Adipose tissue (tissue), 3 donors: ENCODE data around the gene USP4. TPM values are rescaled to one million over a fixed set of nuclear protein-coding genes. Genes with fewer than 3 reads are reported as not detected.
A peak's percentile ranks its signal among the peaks of the same experiment; 100 is the strongest.
"Not testable (repeated sequence)": the region's sequence is repeated elsewhere in the genome, so short reads cannot be mapped to it uniquely, and the experiment has no call there.

ENCODE experiments used
- H3K27ac ChIP-seq: one replicate; pipeline ENCODE4 v1.5.1; 2013; ENCODE audit warnings: low read depth, low read length
- WGBS, 3 donors: extraction: QIAGEN DNeasy Blood & Tissue Kit; methylation state at CpG; one replicate each; pipeline ENCODE4 v1.1.7; 2013; 5-methylcytosine and 5-hydroxymethylcytosine counted together
- polyA plus RNA-seq, 3 donors: library from polyadenylated mRNA; stranded (reverse); fragments of 200-250 nt; gene quantifications; one replicate each; pipeline ENCODE4 v1.2.3, GENCODE V29; 2013
- donor health status: healthy with polysubstance abuse.
- donor health status: Bipolar disorder and iron deficiency.
- donor health status: healthy.

USP4 gene
- polyA plus RNA-seq, 3 donors: 16.5 to 32.1 (median 30.4) TPM

GRCh38 chr3:49352890-49353421, 13.1 kb upstream of the USP4 start:
- no peak overlapping the region for H3K27ac ChIP-seq
- 68 to 84% (median 74%) methylated on average over 5 of the region's 5 CpGs for WGBS, 3 donors

- no peak overlapping the region for H3K27ac ChIP-seq
- WGBS, 3 donors: 51 to 87% (median 54%) methylated on average over 2 of the region's 2 CpGs
Observed at GRCh38 chr3:49352281-49352680, 12.4 kb upstream of the USP4 start.

- WGBS, 3 donors: 7 to 55% (median 17%) methylated on average over 1 of the region's 1 CpG
- H3K27ac ChIP-seq: no peak overlapping the region
Observed at GRCh38 chr3:49351521-49352011, 11.7 kb upstream of the USP4 start.

GRCh38 chr3:49349348-49350114, 9.7 kb upstream of the USP4 start:
- H3K27ac ChIP-seq: no peak overlapping the region
- WGBS, 3 donors: 53 to 69% (median 61%) methylated on average over 3 of the region's 3 CpGs

GRCh38 chr3:49348361-49348760, 8.5 kb upstream of the USP4 start:
- H3K27ac ChIP-seq: not testable (repeated sequence)
- 87 to 97% (median 90%) methylated on average over 12 of the region's 12 CpGs for WGBS, 3 donors

- WGBS, 3 donors: 70 to 83% (median 77%) methylated on average over 6 of the region's 6 CpGs
- H3K27ac ChIP-seq: no peak overlapping the region
Observed at GRCh38 chr3:49346797-49347251, 7.0 kb upstream of the USP4 start.

- WGBS, 3 donors: 65 to 93% (median 76%) methylated on average over 3 of the region's 3 CpGs
- H3K27ac ChIP-seq: no peak overlapping the region
Observed at GRCh38 chr3:49343163-49343562, 3.3 kb upstream of the USP4 start.

GRCh38 chr3:49341996-49342395, 2.1 kb upstream of the USP4 start:
- H3K27ac ChIP-seq: peak overlapping the region; percentile 11
- WGBS, 3 donors: 85 to 91% (median 88%) methylated on average over 6 of the region's 6 CpGs

- 0 to 1% (median 1%) methylated on average over 17 of the region's 17 CpGs for WGBS, 3 donors
- H3K27ac ChIP-seq: no peak overlapping the region
Observed at GRCh38 chr3:49339581-49339940, 292 bp downstream of the USP4 start.

GRCh38 chr3:49333916-49334633, 5.8 kb downstream of the USP4 start:
- no peak overlapping the region for H3K27ac ChIP-seq
- 85 to 93% (median 91%) methylated on average over 5 of the region's 5 CpGs for WGBS, 3 donors

GRCh38 chr3:49333091-49333490, 6.8 kb downstream of the USP4 start:
- no peak overlapping the region for H3K27ac ChIP-seq
- WGBS, 3 donors: 54 to 95% (median 60%) methylated on average over 3 of the region's 3 CpGs

GRCh38 chr3:49329186-49329585, 10.7 kb downstream of the USP4 start:
- WGBS, 3 donors: 87 to 95% (median 93%) methylated on average over 4 of the region's 4 CpGs
- no peak overlapping the region for H3K27ac ChIP-seq

- not testable (repeated sequence) for H3K27ac ChIP-seq
- WGBS, 3 donors: 83 to 88% (median 87%) methylated on average over 2 of the region's 2 CpGs
Observed at GRCh38 chr3:49328350-49328749, 11.5 kb downstream of the USP4 start.

GRCh38 chr3:49327485-49327884, 12.4 kb downstream of the USP4 start:
- WGBS, 3 donors: 78 to 86% (median 82%) methylated on average over 7 of the region's 7 CpGs

GRCh38 chr3:49324768-49325167, 15.1 kb downstream of the USP4 start:
- H3K27ac ChIP-seq: no peak overlapping the region
- 89 to 95% (median 89%) methylated on average over 7 of the region's 7 CpGs for WGBS, 3 donors

More at GRCh38 chr3:49327485-49327884, 12.4 kb downstream of the USP4 start:
- H3K27ac ChIP-seq: no peak overlapping the region

- WGBS, 3 donors: 90 to 97% (median 92%) methylated on average over 16 of the region's 16 CpGs
- no peak overlapping the region for H3K27ac ChIP-seq
Observed at GRCh38 chr3:49316696-49317457, 23.0 kb downstream of the USP4 start.

GRCh38 chr3:49313896-49314688, 25.8 kb downstream of the USP4 start:
- H3K27ac ChIP-seq: no peak overlapping the region
- 88 to 93% (median 91%) methylated on average over 1 of the region's 1 CpG for WGBS, 3 donors

GRCh38 chr3:49311283-49311682, 28.6 kb downstream of the USP4 start:
- no peak overlapping the region for H3K27ac ChIP-seq
- 90 to 97% (median 94%) methylated on average over 3 of the region's 3 CpGs for WGBS, 3 donors
